RWPE1 (cell line): ENCODE results near the gene OSBPL1A.

Source experiments
- CTCF ChIA-PET: fragments of 350-600 bp; sonication (Branson Sonifier 250); formaldehyde crosslinking; extraction: SDS; loops from one replicate; lab custom pipeline; 2021; lab: Yijun Ruan, JAX
- POLR2A ChIA-PET: fragments of 400-600 bp; formaldehyde crosslinking; extraction: SDS; loops from one replicate; lab custom pipeline; 2020; ENCODE audit warnings: antibody characterized with exemption; ENCODE audit not compliant: low non-redundant PET; lab: Yijun Ruan, JAX
- DNase-seq: peaks from one replicate; pipeline ENCODE4 v3.0.0; 2012; ENCODE audit warnings: low spot score
- H3K27ac ChIP-seq: fragments of 450-650 bp; 2 replicates; pipeline ENCODE4 v1.5.1; 2017
- TF ChIP-seq, protein P1 (sequence below): fragments of 450-650 bp; conservative IDR thresholded peaks from 2 replicates; pipeline ENCODE4 v1.5.1; 2017; ENCODE audit warnings: low read depth, mild to moderate bottlenecking

Gene OSBPL1A

DNA sequence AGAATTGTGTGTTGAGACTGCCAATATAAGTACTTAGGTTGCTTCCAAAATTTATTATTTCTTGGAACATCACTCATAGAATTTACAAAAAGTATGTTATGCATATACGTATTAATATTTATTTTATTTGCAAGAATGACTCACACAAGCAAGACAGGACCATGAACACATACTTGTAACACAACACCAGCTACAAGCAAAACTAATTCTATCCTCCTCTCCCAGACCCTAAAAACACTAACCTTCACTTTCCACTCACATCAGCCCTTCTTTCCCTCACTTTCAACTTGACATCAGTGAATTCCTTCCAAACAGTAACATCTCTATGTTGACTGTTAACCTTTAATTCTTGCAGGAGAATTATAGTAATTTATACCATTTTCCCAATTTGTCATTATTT is 24.3 kb downstream of the OSBPL1A start:
- DNase-seq: no peak
- TF ChIP-seq, protein P1, sequence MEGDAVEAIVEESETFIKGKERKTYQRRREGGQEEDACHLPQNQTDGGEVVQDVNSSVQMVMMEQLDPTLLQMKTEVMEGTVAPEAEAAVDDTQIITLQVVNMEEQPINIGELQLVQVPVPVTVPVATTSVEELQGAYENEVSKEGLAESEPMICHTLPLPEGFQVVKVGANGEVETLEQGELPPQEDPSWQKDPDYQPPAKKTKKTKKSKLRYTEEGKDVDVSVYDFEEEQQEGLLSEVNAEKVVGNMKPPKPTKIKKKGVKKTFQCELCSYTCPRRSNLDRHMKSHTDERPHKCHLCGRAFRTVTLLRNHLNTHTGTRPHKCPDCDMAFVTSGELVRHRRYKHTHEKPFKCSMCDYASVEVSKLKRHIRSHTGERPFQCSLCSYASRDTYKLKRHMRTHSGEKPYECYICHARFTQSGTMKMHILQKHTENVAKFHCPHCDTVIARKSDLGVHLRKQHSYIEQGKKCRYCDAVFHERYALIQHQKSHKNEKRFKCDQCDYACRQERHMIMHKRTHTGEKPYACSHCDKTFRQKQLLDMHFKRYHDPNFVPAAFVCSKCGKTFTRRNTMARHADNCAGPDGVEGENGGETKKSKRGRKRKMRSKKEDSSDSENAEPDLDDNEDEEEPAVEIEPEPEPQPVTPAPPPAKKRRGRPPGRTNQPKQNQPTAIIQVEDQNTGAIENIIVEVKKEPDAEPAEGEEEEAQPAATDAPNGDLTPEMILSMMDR: no peak
- CTCF ChIA-PET: no interaction called here
- H3K27ac ChIP-seq: no peak overlapping the region
- POLR2A ChIA-PET: no interaction called here

DNA sequence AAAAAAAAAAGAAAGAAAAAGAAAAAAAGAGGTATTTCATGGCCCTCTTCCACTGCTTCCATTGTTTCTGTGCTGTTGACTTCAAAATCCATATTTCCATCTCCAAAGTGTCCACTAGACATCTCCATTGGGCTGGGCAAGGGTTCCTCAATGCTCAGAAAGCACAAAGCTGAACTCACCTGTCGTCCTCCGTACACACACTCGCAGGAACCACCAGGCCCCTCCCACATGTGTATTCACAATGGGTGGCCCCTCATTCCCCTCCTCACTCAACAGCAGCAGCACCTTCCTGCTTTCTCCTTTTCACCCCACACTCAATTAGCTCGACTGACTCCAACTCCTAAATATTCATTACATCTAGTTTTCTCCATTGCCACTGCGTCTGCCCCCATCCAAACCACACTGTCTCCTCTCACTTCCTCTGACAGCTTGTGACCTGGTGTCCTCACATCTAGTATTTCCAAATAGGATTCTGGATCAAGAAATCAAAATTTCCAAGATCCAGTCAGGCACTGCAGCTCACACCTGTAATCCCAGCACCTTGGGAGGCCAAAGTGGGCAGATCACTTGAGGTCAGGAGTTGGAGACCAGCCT is 25.2 kb downstream of the OSBPL1A start:
- ChIA-PET POLR2A (no interaction called here), CTCF (no interaction called here)
- no peak for DNase-seq
- H3K27ac ChIP-seq: no peak overlapping the region
- TF ChIP-seq, protein P1: no peak

DNA sequence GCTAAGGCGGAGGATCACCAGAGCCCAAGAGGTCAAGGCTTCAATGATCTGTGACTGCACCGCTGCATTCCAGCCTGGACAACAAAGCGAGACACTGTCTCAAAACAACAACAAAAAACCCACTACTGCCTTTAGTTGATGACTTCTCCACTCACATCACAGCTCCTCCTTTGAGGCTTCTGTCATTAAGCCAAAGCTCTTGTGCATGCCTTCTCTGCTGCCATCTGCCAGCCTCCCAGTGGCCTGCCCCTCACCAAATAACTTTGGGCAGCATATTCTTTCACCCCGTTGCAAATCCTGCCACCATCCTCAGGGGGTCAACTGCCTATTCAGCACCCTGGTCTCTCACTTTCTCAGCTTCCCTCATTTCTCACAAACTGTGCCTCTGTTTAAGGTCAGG is 27.5 kb downstream of the OSBPL1A start:
- H3K27ac ChIP-seq: no peak overlapping the region
- TF ChIP-seq, protein P1: no peak
- ChIA-PET POLR2A (no interaction called here), CTCF (no interaction called here)
- DNase-seq: no peak

DNA sequence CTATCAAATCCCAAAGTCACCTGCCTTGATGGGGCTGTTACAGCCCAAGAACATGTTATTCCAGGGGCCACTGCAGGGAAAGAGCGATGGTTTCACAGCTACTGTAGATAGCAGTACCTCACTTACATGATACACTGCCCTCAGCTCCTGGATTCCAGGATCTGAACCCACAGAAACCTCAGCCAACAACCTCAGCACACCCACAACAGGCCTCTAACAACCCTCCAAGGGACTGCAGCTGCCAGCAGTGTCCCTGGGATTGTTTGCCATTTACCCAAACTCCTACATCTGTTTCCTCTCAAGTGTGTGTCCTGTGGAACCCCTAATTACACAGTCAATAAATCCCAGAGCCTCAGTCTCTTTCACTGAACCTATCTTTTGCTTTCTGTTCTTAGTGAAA is 28.2 kb downstream of the OSBPL1A start:
- ChIA-PET POLR2A (no interaction called here), CTCF (no interaction called here)
- DNase-seq: no peak
- TF ChIP-seq, protein P1: no peak
- H3K27ac ChIP-seq: no peak overlapping the region

DNA sequence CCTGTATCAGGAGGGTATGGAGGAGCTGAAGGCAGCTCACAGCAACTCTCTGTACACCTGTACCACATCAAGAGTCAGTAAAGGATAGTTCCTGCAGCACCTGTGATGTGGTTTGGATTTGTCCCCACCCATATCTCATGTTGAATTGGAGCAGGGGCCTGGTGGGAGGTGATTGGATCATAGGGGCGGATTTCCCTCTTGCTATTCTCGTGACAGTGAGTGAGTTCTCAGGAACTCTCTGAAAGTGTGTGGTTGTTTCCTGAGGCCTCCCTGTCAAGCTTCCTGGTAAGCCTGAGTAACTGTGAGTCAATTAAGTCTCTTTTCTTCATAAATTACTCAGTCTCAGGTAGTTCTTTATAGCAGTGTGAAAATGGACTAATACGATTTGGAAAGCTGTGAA is 28.9 kb downstream of the OSBPL1A start:
- TF ChIP-seq, protein P1: no peak
- ChIA-PET CTCF (no interaction called here), POLR2A (no interaction called here)
- H3K27ac ChIP-seq: no peak overlapping the region
- no peak for DNase-seq

DNA sequence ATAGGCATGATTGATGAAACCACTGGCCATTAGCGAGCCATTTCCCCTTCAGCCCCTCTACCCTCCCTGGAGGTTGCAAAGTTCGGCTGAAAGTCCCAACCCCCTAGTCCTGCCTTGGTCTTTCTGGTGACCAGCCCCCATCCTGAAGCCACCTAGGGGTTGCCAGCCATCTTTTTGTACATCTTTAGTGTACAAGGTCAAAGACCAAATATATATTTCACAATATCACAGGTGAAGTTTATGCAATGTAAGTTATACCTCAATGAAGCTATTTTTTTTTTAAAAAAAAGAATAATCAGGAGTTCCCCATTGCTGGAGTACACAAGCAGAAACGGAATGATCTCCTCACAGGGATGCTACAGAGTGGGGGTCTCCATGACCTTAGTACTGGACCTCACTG is 31.3 kb downstream of the OSBPL1A start:
- TF ChIP-seq, protein P1: no peak
- no peak for DNase-seq
- no peak overlapping the region for H3K27ac ChIP-seq
- POLR2A ChIA-PET: no interaction called here
- CTCF ChIA-PET: no interaction called here
